ENCODE measurements around the gene METTL18.

DNA sequence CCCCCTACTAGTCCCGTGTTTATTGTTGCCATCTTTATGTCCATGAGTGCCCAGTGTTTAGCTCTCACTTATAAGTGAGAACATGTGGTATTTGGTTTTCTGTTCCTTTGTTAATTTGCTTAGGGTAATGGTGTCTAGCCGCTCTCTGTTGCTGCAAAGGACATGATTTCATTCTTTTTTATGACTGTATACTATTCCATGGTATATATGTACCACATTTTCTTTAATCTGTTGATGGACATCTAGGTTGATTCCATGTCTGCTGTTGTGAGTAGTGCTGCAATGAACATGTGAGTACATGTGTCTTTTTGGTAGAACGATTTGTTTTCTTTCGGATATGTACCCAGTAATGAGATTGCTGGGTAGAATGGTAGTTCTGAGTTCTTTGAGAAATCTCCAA, 44.2 kb upstream of the METTL18 start:
- TF ChIP-seq, protein P1, sequence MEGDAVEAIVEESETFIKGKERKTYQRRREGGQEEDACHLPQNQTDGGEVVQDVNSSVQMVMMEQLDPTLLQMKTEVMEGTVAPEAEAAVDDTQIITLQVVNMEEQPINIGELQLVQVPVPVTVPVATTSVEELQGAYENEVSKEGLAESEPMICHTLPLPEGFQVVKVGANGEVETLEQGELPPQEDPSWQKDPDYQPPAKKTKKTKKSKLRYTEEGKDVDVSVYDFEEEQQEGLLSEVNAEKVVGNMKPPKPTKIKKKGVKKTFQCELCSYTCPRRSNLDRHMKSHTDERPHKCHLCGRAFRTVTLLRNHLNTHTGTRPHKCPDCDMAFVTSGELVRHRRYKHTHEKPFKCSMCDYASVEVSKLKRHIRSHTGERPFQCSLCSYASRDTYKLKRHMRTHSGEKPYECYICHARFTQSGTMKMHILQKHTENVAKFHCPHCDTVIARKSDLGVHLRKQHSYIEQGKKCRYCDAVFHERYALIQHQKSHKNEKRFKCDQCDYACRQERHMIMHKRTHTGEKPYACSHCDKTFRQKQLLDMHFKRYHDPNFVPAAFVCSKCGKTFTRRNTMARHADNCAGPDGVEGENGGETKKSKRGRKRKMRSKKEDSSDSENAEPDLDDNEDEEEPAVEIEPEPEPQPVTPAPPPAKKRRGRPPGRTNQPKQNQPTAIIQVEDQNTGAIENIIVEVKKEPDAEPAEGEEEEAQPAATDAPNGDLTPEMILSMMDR (IDR thresholded peaks at IDR 0.05; ENCODE audit: borderline replicate concordance, extremely low read depth, low read length, poor library complexity, severe bottlenecking): no peak
- TF ChIP-seq EZH2 (IDR thresholded peaks at IDR 0.05; ENCODE audit: borderline replicate concordance, low read depth, low read length, severe bottlenecking): no peak
